ENCODE data around the gene ATXN10. TPM values are rescaled to one million over a fixed set of nuclear protein-coding genes. Genes with fewer than 3 reads are reported as not detected.

Gene ATXN10
- total and polyA plus RNA-seq, 2 of the 13 experiments (the other 11 are each of a cell fraction or from before 2014, with no cell fraction given): 60.1 to 194 TPM

- TF ChIP-seq ZMYM2 (CRISPR knock-in tag; IDR thresholded peaks at IDR 0.05) (peak; percentile 95), ZNF614 (CRISPR knock-in tag; IDR thresholded peaks at IDR 0.05; ENCODE audit: borderline replicate concordance) (0 out of 2 replicates have a peak, but pooled peaks have one; percentile 40), FOXK2 (IDR thresholded peaks at IDR 0.05) (no peak), ZNF704 (CRISPR knock-in tag; IDR thresholded peaks at IDR 0.05; ENCODE audit: borderline replicate concordance) (no peak), ZSCAN21 (CRISPR knock-in tag; IDR thresholded peaks at IDR 0.05; ENCODE audit: borderline replicate concordance) (no peak), ZNF33A (CRISPR knock-in tag; IDR thresholded peaks at IDR 0.05; ENCODE audit: borderline replicate concordance) (no peak), IKZF4 (CRISPR knock-in tag; IDR thresholded peaks at IDR 0.05; ENCODE audit: borderline replicate concordance, low read depth, not compliant biosample characterization) (peak; percentile 30), GFI1 (CRISPR knock-in tag; IDR thresholded peaks at IDR 0.05; ENCODE audit: borderline replicate concordance) (peak; percentile 99), AFF4 (CRISPR knock-in tag; IDR thresholded peaks at IDR 0.05) (no peak), EP300 (IDR thresholded peaks at IDR 0.05; ENCODE audit: low read depth in 2 of 2, low read length in 2 of 2) (peak in 1 of 2 experiments; percentile 50; a peak in 2 of 4 replicates), EP300 (CRISPR knock-in tag; IDR thresholded peaks at IDR 0.05; ENCODE audit: borderline replicate concordance) (no peak), MED8 (CRISPR knock-in tag; IDR thresholded peaks at IDR 0.05; ENCODE audit: insufficient replicate concordance) (no peak), ZNF883 (CRISPR knock-in tag; IDR thresholded peaks at IDR 0.05; ENCODE audit: not compliant biosample characterization) (peak; percentile 40)
- TF ChIP-seq, protein P1, sequence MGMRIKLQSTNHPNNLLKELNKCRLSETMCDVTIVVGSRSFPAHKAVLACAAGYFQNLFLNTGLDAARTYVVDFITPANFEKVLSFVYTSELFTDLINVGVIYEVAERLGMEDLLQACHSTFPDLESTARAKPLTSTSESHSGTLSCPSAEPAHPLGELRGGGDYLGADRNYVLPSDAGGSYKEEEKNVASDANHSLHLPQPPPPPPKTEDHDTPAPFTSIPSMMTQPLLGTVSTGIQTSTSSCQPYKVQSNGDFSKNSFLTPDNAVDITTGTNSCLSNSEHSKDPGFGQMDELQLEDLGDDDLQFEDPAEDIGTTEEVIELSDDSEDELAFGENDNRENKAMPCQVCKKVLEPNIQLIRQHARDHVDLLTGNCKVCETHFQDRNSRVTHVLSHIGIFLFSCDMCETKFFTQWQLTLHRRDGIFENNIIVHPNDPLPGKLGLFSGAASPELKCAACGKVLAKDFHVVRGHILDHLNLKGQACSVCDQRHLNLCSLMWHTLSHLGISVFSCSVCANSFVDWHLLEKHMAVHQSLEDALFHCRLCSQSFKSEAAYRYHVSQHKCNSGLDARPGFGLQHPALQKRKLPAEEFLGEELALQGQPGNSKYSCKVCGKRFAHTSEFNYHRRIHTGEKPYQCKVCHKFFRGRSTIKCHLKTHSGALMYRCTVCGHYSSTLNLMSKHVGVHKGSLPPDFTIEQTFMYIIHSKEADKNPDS (CRISPR knock-in tag; IDR thresholded peaks at IDR 0.05): no peak
- TF ChIP-seq, protein P2, sequence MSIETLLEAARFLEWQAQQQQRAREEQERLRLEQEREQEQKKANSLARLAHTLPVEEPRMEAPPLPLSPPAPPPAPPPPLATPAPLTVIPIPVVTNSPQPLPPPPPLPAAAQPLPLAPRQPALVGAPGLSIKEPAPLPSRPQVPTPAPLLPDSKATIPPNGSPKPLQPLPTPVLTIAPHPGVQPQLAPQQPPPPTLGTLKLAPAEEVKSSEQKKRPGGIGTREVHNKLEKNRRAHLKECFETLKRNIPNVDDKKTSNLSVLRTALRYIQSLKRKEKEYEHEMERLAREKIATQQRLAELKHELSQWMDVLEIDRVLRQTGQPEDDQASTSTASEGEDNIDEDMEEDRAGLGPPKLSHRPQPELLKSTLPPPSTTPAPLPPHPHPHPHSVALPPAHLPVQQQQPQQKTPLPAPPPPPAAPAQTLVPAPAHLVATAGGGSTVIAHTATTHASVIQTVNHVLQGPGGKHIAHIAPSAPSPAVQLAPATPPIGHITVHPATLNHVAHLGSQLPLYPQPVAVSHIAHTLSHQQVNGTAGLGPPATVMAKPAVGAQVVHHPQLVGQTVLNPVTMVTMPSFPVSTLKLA (IDR thresholded peaks at IDR 0.05): 0 out of 2 replicates have a peak, but pooled peaks have one; percentile 13
- TF ChIP-seq, protein P3, sequence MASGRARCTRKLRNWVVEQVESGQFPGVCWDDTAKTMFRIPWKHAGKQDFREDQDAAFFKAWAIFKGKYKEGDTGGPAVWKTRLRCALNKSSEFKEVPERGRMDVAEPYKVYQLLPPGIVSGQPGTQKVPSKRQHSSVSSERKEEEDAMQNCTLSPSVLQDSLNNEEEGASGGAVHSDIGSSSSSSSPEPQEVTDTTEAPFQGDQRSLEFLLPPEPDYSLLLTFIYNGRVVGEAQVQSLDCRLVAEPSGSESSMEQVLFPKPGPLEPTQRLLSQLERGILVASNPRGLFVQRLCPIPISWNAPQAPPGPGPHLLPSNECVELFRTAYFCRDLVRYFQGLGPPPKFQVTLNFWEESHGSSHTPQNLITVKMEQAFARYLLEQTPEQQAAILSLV (CRISPR knock-in tag; IDR thresholded peaks at IDR 0.05; ENCODE audit: borderline replicate concordance): peak; percentile 27; the same call in 1 of the 2 replicates
- TF ChIP-seq, protein P4, sequence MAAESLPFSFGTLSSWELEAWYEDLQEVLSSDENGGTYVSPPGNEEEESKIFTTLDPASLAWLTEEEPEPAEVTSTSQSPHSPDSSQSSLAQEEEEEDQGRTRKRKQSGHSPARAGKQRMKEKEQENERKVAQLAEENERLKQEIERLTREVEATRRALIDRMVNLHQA (CRISPR knock-in tag; IDR thresholded peaks at IDR 0.05): no peak
Observed at GRCh38 chr22:45627489-45628233, 44.0 kb upstream of the ATXN10 start (continued).

Measured in HepG2 (cell line).